ENCODE data around the gene SERPINA4. TPM values are rescaled to one million over a fixed set of nuclear protein-coding genes. Genes with fewer than 3 reads are reported as not detected.

The SERPINA4 gene
- total RNA-seq, 4 donors from 2014 or later = not detected

DNA sequence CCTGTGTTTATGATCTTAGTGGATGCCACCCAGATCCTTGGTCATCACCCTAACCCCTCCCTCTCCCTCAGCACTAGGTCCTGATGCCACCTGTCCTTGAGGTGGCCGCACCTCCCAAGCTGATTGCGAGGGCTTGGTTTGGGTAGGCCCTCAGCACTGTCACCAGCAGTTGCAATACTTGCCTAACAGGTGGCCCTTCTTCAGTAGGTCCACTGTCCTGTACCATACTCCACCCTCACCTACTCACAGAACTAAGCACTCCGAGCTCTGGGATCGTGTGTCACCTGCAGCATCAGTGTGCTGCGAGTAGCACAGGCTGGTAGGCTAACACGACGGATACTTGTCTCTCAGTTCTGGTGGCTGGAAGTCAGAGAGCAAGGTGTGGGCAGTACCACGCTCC is 38.0 kb upstream of the SERPINA4 start:
- no peak overlapping the region for H3K27ac ChIP-seq
- peaks cover 4% of the 10 kb centered on the region for H3K27me3 ChIP-seq
- intact Hi-C loops (cut with DNase I; ENCODE audit: low total_unique reads) (no loop called here), in situ Hi-C loops (cut with MboI; ENCODE audit: low pct_ligation_motif_present in 1 of 4, low pct_unique_long_range_greater_than_20kb in 1 of 4, low sequenced_read_pairs in 3 of 4) (no loop called here)
- no peak overlapping the region for H3K4me3 ChIP-seq
- H3K4me1 ChIP-seq = no peaks in the 10 kb centered on the region
- no peaks in the 10 kb centered on the region for H3K9me3 ChIP-seq
- no peaks in the 10 kb centered on the region for H3K36me3 ChIP-seq
- DNase-seq = no peak
- TF ChIP-seq, protein P1, sequence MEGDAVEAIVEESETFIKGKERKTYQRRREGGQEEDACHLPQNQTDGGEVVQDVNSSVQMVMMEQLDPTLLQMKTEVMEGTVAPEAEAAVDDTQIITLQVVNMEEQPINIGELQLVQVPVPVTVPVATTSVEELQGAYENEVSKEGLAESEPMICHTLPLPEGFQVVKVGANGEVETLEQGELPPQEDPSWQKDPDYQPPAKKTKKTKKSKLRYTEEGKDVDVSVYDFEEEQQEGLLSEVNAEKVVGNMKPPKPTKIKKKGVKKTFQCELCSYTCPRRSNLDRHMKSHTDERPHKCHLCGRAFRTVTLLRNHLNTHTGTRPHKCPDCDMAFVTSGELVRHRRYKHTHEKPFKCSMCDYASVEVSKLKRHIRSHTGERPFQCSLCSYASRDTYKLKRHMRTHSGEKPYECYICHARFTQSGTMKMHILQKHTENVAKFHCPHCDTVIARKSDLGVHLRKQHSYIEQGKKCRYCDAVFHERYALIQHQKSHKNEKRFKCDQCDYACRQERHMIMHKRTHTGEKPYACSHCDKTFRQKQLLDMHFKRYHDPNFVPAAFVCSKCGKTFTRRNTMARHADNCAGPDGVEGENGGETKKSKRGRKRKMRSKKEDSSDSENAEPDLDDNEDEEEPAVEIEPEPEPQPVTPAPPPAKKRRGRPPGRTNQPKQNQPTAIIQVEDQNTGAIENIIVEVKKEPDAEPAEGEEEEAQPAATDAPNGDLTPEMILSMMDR (IDR thresholded peaks at IDR 0.05) = no peak
- no peak for TF ChIP-seq POLR2AphosphoS5 (IDR thresholded peaks at IDR 0.05)
- no peak for TF ChIP-seq POLR2A (IDR thresholded peaks at IDR 0.05)
- TF ChIP-seq EP300 (IDR thresholded peaks at IDR 0.05; ENCODE audit: low read depth) = no peak
- WGBS, 2 donors (ENCODE audit: low coverage in 1 of 2) = 90% methylated on average over 8 of the region's 8 CpGs; no CpG with 5 or more reads in 1 of the 2 donors

DNA sequence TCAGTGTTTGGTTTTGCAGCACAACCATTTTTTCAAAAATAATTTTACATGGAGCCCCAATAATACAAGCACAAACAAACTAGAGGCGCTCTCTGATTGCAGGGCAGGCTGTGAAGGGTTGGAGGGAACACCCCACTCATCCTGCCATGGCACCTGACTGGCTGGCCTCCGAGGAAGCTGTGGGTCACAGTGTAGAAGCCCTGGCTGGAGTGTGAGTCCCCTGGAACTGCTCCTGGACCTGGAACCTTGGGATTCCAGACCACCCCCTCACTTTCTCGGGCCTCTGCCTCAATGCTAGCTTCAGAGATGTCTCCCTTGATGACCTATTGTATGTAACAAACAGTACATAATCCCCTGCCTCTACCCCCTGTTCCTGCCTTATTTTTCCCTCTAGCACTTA is 37.1 kb upstream of the SERPINA4 start:
- Histone ChIP-seq H3K36me3 (no peaks in the 10 kb centered on the region), H3K27me3 (peaks cover 4% of the 10 kb centered on the region), H3K4me1 (no peaks in the 10 kb centered on the region), H3K27ac (no peak overlapping the region), H3K4me3 (no peak overlapping the region), H3K9me3 (no peaks in the 10 kb centered on the region)
- DNase-seq = no peak
- TF ChIP-seq, protein P1 (IDR thresholded peaks at IDR 0.05) = no peak
- no peak for TF ChIP-seq POLR2A (IDR thresholded peaks at IDR 0.05)
- no peak for TF ChIP-seq POLR2AphosphoS5 (IDR thresholded peaks at IDR 0.05)
- no peak for TF ChIP-seq EP300 (IDR thresholded peaks at IDR 0.05; ENCODE audit: low read depth)
- intact Hi-C loops (cut with DNase I; ENCODE audit: low total_unique reads) = no loop called here
- WGBS, 2 donors (ENCODE audit: low coverage in 1 of 2) = 59% methylated on average over 3 of the region's 3 CpGs; no CpG with 5 or more reads in 1 of the 2 donors
- in situ Hi-C loops (cut with MboI; ENCODE audit: low pct_ligation_motif_present in 1 of 4, low pct_unique_long_range_greater_than_20kb in 1 of 4, low sequenced_read_pairs in 3 of 4) = no loop called here

DNA sequence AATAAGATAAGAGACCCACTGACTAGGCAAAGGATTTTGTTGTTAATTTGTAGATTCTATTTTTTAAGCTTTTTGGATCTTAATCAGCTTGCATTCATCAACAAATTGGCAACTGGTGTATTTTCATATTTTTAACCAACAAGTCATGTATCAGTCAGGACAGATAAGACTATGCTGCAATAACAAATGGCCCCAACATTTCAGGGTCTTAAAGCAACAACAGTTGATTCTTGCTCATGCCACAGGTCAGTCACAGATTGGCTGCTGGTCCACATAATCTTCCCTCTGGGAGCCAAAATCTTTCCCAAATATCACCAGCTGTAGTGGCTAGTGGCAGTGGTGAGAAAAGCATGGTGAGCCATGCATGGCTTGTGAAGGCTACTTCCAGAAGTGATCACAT is 30.1 kb upstream of the SERPINA4 start:
- H3K27ac ChIP-seq = no peak overlapping the region
- H3K4me1 ChIP-seq = no peaks in the 10 kb centered on the region
- H3K27me3 ChIP-seq = peaks cover 21% of the 10 kb centered on the region
- intact Hi-C loops (cut with DNase I; ENCODE audit: low total_unique reads) (no loop called here), in situ Hi-C loops (cut with MboI; ENCODE audit: low pct_ligation_motif_present in 1 of 4, low pct_unique_long_range_greater_than_20kb in 1 of 4, low sequenced_read_pairs in 3 of 4) (no loop called here)
- no peaks in the 10 kb centered on the region for H3K9me3 ChIP-seq
- no peak for DNase-seq
- H3K36me3 ChIP-seq = no peaks in the 10 kb centered on the region
- TF ChIP-seq POLR2A (IDR thresholded peaks at IDR 0.05) (no peak), EP300 (IDR thresholded peaks at IDR 0.05; ENCODE audit: low read depth) (no peak), POLR2AphosphoS5 (IDR thresholded peaks at IDR 0.05) (no peak)
- TF ChIP-seq, protein P1 (IDR thresholded peaks at IDR 0.05) = no peak
- no peak overlapping the region for H3K4me3 ChIP-seq

DNA sequence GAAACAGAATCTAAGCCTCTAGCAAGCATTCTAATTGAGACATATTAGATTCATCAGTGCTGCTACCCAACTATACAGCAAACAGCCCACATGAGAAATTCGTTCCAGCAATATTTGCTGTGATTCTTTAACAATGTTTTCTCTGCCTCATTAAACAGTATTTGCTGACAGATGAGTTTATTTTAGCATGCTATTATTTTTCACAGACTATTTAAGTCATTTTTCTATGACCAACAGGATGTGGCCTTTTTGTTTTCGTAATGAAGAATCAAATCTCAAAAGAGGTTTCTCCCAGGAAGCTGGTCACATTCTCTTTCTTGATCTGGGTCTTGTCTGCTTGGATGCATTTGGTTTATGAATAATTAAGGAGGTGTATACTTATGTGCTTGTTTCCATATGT is 28.8 kb upstream of the SERPINA4 start:
- no peaks in the 10 kb centered on the region for H3K4me1 ChIP-seq
- 50 to 69% methylated on average over 2 of the region's 2 CpGs for WGBS, 2 donors (ENCODE audit: low coverage in 1 of 2)
- no peaks in the 10 kb centered on the region for H3K36me3 ChIP-seq
- TF ChIP-seq POLR2A (IDR thresholded peaks at IDR 0.05) (no peak), POLR2AphosphoS5 (IDR thresholded peaks at IDR 0.05) (no peak), EP300 (IDR thresholded peaks at IDR 0.05; ENCODE audit: low read depth) (no peak)
- TF ChIP-seq, protein P1 (IDR thresholded peaks at IDR 0.05) = no peak
- DNase-seq = no peak
- no peak overlapping the region for H3K4me3 ChIP-seq
- intact Hi-C loops (cut with DNase I; ENCODE audit: low total_unique reads) = no loop called here
- no peak overlapping the region for H3K27ac ChIP-seq
- peaks cover 21% of the 10 kb centered on the region for H3K27me3 ChIP-seq
- no peaks in the 10 kb centered on the region for H3K9me3 ChIP-seq
- in situ Hi-C loops (cut with MboI; ENCODE audit: low pct_ligation_motif_present in 1 of 4, low pct_unique_long_range_greater_than_20kb in 1 of 4, low sequenced_read_pairs in 3 of 4) = no loop called here

Data from transverse colon (tissue), 4 donors.